GM11168 (cell line): ENCODE results near the gene RDH5.

Experiments
- in situ Hi-C: fragments of 300-500 bp; cut with MboI; formaldehyde crosslinking; loops from one replicate; pipeline ENCODE4 v1.12.0; 2022; ENCODE audit warnings: low sequenced_read_pairs; ENCODE audit not compliant: unreplicated experiment

The RDH5 gene

DNA sequence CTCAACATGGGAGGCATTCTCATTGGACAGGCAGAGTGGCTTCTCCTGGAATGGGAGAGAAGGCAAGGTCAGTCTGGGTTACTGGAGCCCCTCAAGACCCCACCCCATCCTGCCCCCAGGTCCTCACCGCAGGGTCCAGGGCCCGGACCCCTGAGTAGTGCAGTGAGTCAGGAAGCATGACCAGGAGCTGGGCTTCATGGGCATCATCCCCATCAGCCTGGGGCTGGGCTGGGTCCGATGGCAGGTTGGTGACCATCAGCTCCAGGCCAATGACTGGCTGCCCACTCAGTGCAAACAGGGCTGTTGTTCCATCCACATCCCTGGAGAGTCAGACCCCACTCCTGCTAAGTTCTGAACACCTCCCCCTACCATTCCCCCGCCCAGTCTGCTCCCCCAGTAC, 25.5 kb upstream of the RDH5 start:
- in situ Hi-C loops = no loop called here

DNA sequence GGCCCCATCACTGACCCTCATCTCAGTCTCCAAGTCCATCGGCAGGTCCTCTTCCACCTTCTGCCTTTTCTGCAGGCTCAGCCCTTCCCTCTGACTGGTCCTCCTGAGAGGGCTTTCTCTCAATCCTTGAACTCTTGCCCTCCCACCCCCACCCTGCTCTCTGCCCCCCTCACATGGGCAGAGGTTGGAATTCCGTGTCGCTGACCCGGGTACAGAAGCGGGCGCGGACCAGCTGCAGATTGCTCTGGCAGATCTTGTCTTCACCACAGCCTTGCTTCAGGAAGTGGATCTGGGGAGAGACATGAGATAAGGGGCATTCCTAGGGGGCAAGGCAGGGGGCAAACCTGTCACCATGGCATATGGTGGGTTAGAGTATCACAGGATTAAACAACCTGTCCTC, 24.8 kb upstream of the RDH5 start:
- in situ Hi-C loops = no loop called here

DNA sequence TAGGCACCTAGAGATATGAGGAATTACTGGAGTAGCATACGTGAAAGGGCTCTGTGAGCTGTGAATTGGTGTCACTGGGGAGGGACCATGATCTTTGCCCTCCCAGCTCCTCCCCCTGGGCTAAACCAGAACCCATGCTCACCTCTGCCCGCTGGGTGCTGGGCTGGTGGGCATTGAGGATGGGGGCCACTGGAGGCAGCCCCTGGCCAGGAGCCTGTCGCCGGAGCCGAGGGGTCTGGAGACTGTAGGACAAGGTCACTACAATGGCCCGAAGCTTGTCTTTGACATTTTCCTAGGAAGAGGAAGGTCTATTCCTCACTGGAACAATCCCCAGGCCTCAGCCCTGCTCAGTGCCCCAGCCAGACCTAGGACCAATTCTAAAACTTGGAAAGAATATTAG, 24.1 kb upstream of the RDH5 start:
- in situ Hi-C loops = no loop called here

DNA sequence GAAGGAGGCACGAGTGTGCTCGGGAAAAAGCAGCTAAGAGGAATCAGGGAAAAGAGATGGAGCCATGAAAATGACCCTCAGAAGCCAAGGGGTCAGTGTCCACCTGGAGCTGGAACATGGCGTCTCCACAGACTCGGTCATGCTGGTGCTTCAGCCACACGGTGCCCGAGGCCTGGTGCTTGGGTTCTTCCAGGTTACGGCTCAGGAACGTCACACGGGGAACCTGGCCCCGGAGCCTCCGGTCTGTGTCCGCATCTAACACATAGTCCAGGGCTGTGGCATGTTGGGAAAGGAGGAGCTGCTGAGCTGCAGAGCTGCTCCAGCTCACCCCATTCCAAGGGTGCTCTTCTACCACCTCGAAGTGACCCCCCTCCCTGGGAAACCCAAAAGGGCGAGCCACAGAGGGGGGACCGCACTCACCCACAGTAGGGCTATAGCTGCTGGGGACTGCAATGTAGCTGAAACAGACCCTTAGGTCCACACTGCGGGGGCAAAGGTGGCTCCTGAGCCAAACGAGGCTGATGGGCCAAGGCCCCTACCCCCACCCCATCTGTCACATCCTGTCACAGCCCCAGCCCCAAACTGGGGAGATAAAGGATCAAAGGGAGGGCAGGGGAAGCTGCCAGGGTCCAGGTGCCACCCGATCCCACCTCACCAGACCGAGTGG, 23.3 kb upstream of the RDH5 start:
- in situ Hi-C loops = no loop called here

DNA sequence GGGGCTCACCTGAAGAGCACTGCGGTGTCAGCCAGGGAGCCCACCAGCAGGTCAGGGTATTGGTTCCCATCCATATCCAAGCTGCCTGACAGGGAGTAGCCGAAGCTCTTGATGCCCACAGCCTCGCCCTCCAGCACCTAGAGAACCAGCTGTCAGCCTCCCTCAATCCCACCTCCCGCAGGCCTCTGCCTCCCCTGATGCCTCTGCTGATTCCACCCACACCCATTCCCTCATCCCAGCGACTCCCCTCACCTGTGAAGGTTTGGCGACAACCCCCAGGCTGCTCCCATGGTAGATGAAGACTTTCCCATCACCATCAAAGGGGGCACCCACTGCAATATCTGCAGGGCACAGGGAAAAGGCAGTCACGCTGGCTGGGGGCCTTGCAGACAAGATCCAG, 22.5 kb upstream of the RDH5 start:
- in situ Hi-C loops = no loop called here

DNA sequence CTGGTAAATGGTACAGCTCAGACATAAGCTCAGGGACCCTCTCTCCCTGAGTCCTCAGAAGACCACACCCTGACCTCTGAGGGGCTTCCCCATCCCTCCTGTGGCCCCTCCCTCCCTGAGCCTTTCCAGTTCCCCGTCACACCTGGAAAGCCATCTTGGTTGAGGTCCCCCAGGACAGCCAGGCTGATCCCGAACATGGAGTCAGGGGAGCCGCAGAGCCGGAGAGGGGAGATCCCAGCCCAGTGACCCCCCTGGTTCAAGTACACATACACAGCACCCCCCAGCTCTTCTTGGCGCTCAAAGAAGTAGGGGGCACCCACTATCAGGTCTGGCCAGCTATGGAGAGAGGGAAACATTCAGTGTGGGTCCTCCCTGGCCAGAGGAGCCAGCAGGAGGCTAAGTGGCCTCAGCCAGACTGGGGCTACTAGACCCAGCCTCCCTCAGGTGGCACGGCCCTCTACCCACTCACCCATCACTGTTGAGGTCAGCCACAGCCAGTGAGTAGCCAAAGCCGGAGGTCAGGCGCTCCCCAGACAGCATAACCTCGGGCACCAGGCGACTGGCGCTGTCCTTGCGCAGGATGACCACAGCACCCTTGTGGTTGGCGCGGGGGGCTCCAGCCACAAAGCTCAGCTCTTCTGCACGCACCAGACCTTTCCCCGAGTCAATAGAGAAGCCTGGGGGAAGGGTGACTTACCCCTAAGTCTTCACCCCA, 21.8 kb upstream of the RDH5 start:
- in situ Hi-C loops = no loop called here

DNA sequence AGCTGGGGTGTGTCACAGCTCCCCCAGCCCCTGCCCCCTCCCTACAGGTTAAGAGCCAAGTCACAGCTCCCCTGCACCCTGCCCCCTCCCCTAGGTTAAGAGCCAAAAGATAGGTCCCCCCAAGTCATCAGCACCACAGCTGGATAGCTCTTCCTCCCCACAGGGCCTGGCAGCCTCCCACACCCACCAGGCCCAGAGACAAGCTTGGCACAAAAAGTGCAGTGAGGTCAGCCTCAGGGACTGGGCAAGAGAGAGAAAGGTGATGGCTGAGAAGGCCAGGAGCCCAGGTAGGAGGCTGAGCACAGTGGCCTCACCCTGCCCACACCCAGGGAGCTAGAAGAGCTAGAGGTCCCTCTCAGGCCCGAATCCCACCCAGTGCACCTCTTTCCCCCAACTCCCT, 21.2 kb upstream of the RDH5 start:
- in situ Hi-C loops = no loop called here

DNA sequence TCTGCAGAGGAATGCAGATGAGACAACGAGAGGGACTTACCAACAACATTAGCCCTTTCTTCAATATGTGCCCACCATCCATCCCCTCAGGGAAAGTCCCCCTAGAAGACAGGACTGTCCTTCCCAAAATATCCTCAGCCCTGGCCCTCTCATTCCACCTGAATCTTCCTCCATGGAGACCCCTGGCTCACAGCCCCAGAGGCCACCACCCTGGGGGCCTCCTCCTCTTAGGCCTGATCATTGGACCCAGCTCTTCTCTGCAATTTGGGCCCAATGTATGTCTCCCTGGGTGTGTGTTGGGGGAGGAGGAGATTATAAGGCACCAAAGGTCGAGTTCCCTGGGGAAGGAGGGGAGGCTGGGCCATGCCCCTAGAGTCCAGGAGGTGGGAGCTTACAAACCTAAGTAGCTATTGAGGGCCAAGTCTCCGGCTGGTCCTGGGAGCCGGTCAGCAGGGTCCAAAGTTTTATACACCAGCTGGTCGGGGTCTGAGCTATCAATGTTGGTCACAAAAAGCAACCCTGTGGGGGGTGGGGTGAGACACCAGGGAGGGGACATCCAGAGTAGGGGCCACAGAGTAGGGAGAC, 20.6 kb upstream of the RDH5 start:
- in situ Hi-C loops = no loop called here

DNA sequence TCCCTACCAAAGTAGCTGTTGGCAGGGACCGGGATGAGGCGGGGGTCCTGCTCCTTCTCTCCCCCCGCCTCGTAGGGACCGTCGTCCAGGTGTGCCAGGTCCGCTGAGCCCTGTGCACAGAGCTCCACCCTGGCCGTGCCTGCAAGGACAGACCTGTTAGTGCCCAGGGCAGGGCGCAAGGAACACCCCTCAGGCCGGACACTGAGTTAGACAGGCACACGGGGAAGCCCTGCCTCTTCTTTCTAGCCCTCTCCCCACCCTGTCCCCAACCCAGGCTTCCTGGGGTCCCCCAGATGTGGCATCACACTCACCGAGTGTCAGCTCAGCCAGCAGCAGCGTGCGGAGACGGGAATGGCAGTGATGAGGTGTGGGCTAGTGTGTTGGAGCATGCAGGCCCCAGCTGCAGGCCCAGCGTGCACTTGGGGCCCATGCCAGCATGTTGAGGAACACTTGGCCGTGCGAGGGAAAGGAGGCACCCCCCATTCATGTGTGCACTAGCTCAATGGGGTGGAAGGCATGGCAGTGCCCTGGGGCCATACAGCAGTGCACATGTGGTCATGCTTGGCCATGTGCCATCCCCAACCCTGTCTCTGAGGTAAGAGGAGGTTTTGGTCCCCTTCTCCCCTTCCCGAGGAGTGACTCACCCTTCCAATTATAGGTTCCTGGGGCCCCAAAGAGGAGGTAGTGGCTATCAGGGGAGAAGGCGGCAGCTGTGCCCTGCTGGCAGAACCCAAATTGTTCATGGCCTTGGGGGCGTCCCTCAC, 19.8 kb upstream of the RDH5 start:
- in situ Hi-C loops = no loop called here

DNA sequence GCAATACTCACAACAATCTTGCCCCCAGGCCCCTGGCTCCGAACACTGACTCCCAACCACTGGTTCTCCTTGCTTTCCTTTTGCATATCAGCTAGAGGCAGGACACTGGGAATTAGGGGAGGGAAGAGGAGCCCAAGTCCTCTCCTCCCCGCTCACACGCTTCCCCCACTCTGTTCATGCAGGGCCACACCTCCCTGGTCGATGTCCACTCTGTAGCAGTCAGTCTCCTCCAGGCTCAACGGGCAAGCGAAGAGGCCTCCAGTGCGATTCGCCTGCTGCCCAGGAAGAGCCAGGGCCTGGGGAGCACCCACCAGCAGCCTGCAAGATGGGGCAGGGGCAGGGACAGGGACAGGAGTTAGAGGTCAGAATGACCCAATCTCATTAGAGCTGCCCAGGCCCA, 17.3 kb upstream of the RDH5 start:
- in situ Hi-C loops = no loop called here

DNA sequence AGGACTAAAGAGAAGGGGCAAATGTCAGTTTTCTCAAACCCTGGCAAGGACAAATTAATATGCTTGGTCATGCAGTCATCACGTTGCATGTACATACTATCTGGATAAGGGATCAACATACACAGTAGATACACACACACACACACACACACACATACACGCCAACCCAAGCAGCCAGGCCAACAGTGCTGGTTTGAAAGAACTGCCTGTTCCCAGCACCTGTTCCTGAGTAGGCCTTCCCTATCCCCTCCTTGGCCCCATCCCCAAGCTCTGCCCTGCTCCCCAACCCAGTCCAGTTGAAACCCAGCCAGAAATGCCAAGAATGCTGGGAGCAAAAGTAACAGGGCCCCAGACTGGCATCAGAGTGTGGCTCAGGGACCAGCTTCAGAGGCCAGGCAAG, 16.9 kb upstream of the RDH5 start:
- in situ Hi-C loops = no loop called here

DNA sequence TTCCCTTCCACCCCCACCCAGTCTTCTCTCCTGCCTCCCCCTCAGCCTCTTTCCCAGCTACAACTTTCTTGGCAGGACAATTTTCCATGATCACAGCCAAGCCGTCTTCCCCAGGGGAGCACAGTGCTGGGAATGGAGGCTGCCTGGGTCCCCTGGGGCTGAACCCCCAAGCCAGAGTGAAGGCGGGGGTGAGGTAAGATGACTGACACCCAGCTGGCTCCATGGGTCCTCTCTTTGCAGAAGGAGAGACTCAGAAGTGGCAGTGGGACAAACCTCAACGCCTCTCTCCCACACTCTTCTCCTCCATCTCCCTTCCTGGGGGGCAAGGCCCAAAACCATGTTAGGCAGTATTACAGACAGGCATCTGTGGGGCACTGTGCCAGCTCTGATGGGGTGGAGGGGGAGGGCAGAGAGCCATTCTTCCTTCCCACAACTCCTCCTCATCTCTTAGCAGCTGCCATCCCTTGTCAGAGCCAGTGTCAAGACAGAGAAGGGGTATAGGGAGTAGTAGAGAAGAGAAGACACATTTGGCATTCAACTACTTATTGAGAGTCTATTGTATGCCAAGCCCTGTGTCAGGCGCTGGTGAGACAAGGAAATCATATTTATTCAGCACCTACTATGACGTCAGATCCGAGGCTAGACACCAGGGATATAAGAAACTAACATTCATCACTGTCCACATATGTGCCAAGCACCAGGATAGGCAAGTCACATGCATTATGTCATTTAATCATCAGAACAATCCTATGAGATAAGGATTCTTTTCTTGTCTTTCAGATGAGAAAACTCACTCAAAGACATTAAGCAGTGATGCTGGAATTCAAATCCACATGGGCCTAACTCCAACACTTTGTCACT, 16.1 kb upstream of the RDH5 start:
- in situ Hi-C loops = no loop called here

DNA sequence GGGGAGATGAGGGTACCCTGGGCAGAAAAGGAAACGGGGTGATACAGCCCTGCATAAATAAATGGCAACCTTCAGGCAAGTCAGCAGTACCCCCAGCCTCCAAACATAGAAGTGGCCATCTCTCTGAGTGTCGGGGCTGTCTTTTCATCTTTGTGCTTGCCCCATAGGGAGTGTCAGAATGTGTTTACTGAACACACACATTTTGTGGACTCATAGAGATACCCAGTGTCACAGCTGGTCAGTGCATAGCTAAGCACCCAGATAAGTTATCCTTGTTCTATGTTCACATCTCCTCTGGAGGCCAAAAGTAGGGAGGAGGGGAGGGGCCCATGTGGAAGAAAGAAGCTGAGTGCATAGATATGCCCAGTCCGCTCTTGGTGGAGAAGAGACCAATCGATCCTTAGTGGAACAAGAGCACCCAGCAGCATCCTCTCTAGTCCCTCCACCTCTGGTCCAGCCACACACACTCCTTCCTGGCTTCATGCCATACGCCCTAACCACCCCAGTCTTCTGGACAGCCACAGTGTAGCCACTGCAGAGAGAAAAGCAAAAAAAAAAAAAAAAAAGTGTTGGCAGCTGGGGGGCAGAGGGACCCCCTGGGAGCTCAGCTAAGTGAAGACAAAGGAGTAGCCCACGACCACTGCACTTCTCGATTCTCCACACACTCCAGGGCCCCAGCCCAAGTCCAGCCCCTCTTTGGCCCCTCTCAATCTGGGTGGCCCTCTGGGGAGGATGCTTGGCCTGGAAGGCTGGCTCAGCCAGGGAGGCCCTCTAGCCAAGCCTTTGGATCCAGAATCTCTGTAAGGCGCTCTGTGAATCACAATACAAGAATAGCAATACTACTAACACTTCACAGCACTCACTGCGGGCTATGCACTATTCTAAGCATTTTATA, 15.1 kb upstream of the RDH5 start:
- in situ Hi-C loops = no loop called here

DNA sequence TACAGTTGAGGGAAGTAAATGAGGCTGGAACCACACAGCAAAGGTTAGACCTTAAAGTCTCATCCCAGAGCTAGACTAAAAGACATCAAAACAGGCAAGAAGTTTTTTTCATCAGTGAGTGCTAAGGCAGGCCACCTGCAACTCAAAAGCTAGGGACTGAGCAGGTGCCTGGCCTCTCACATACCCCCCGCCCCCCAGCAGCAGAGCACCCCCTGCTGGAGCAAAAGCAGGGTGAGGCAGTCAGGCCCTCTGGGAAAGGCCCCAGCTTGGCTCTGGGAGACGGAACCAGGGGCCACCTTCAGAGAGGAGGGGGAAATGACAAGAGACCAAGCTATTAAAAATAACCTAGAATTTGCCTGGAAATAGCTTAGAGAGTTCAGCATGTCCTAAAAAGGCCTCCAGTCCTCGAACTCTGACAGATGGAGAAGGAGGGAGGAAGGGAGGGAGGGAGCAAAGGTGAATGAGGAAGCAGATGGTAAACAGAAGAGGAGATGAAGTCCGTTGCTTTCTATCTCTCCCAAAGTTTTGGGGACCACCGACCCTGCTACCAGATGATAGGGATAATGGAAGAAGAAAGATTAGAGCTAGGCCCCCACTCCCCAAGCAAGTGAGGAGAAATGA, 14.3 kb upstream of the RDH5 start:
- in situ Hi-C loops = no loop called here

DNA sequence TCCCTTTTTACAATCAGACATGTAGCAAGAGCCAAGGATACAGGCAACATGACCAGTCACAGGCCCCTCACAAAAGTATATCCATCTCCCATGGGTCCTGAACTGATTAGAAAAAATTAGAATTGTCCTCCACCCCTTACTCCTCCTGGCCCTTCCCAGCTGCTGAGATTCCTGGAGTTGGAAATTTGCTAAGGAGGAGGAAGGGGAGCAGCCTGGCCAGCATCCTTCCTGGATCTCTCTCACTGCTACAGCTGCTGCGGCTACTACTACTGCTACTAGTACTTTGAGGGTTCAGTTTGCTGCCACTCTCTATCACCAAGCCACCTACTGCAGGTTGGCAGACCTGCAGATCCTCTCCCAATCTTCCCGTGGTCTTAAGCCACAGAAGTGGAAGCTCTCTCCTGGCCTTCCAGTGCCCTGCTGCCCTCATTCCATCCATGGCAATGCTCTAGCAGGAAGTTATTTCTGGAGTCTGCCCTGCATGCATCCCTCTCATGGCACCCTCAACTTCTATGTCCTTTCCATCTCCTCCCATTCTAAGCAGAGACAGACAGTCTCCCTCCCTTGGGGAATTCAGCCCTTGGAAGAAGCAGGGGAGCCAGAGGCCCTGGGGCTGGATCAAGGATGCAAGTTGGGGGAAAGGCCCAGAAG, 13.5 kb upstream of the RDH5 start:
- in situ Hi-C loops = no loop called here

DNA sequence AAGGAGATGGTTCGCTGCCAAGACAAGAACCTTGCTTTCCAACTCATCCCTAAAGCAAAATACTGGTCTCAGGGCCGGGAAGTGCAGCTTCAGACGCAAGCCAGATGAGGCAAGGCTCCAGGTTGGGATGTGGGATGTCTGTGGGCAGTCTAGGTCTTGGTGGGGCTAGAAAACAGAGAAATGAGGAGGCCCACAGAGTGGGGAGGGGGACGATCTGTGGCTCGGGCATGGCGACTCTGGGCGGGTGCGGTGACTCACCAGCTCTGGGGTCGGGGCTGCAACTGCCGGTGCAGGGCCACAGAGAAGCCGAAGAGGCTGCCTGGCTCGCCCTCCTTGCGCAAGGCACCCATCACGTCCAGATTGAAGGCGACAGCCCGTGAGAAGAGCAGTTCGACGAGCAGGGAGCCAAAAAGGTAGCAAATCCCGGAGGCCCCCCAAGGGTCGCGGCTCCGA, 12.9 kb upstream of the RDH5 start:
- in situ Hi-C loops = no loop called here

DNA sequence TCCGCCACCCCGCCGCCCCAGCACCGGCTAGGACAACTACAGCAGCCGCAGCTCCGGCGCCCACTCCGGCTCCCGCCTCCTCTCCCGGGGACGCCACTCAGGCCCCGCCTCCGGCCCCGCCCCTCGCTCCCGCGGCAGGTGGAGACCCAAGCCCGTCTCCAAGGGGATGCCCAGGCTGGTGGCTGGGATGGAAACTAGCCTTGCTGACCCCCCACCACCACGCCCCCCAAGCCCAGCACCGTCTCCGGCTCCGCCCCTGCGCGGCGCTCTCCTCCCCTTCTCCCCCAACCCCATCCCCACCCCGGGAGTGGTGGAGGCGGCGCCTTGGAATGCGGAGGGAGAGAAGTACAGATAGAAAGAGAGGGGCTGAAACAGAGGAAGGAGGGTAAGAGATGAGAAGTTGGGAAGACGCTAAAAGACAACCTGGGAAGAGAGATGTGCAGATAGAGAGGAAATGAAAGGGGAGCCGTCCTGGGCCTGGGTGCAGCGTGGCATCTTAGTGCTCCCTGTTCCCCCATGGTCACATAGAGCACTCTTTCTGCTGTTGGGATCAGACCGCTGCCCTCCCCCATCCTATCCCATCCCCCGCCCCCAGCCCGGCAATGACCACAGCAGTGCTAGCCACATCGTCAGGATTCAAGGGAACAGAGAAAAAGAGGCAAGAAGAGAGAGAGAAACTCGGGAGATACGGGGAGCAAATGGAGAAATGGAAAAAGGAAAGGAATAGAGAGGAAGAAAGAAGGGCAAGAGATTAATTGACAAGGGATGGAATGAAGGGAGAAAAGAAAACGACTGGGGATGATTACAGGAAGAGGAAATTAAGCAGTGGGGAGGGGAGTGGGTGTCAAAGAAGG, 12.1 kb upstream of the RDH5 start, which contains the start of gene ITGA7:
Gene ITGA7 (minus strand): TSS at position 64 of the 854 bp plus-strand sequence. CDS start 222 bp downstream, outside the sequence.
- in situ Hi-C loops = no loop called here
